ENCODE data around the gene ELF5. TPM values are rescaled to one million over a fixed set of nuclear protein-coding genes. Genes with fewer than 3 reads are reported as not detected.

ELF5 gene
- total RNA-seq, 1 donor from 2014 or later = 2.2 TPM

DNA sequence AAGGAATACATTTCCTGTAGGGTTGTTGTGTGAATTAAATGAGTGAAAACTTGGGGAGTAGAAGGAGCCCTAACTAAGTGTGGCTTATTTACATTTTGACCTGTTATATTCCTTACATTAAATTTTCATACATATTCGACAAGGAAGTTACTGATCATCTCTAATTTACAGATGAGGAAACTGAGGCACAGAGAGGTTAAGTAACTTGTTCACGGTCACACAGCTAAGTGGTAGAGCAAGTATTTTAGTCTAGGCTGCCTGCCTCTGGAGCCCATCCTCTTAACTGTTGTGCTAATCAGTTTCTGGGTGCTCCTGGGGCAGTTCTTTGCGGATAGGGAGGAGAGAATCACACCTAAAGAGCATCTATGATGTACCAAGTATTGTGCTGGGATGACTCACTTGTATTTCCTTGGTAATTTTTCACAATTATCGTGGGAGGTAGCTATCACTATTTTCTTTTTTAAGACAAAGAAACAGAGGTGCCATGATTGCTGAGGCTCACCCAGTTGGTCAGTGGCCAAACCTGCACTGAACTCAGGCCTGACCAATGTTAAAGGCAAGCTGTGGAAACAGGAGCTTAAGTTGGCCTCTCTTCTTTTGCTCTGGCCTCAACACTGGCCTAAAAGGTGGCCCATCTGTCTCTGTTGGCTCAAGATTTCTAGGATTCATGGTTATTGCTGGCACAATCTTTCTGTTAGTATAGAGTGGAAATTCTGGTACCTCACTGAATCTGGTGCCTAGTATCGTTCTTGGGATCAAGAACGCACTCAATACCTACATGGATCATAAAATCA lies 2.9 kb upstream of the ELF5 start:
- Mint-ChIP-seq H3K4me3 (no peak overlapping the region), H3K36me3 (no peaks in the 10 kb centered on the region)
- TF ChIP-seq, protein P1, sequence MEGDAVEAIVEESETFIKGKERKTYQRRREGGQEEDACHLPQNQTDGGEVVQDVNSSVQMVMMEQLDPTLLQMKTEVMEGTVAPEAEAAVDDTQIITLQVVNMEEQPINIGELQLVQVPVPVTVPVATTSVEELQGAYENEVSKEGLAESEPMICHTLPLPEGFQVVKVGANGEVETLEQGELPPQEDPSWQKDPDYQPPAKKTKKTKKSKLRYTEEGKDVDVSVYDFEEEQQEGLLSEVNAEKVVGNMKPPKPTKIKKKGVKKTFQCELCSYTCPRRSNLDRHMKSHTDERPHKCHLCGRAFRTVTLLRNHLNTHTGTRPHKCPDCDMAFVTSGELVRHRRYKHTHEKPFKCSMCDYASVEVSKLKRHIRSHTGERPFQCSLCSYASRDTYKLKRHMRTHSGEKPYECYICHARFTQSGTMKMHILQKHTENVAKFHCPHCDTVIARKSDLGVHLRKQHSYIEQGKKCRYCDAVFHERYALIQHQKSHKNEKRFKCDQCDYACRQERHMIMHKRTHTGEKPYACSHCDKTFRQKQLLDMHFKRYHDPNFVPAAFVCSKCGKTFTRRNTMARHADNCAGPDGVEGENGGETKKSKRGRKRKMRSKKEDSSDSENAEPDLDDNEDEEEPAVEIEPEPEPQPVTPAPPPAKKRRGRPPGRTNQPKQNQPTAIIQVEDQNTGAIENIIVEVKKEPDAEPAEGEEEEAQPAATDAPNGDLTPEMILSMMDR (IDR thresholded peaks at IDR 0.05; ENCODE audit: unreplicated experiment) = no peak

GRCh38 chr11:34514597-34514996 lies 1.0 kb upstream of the ELF5 start:
- TF ChIP-seq, protein P1 (IDR thresholded peaks at IDR 0.05; ENCODE audit: unreplicated experiment) = no peak
- Mint-ChIP-seq H3K36me3 (no peaks in the 10 kb centered on the region), H3K4me3 (no peak overlapping the region), H3K27me3 (ENCODE audit: low read depth) (peaks cover 3% of the 10 kb centered on the region), H3K9me3 (no peaks in the 10 kb centered on the region), H3K27ac (no peak overlapping the region), H3K4me1 (peaks cover 23% of the 10 kb centered on the region)
- no peak for DNase-seq (ENCODE audit: low spot score in 2 of 2, unreplicated experiment in 2 of 2)

More for the DNA sequence above, 2.9 kb upstream of the ELF5 start:
- Mint-ChIP-seq H3K9me3 (no peaks in the 10 kb centered on the region), H3K27ac (no peak overlapping the region), H3K27me3 (ENCODE audit: low read depth) (peaks cover 3% of the 10 kb centered on the region), H3K4me1 (peaks cover 22% of the 10 kb centered on the region)
- no peak for DNase-seq (ENCODE audit: low spot score in 2 of 2, unreplicated experiment in 2 of 2)

GRCh38 chr11:34512840-34513681 lies 533 bp downstream of the ELF5 start:
- H3K27ac Mint-ChIP-seq = peak overlapping the region; percentile 94
- H3K4me3 Mint-ChIP-seq = peak overlapping the region; percentile 34
- H3K27me3 Mint-ChIP-seq (ENCODE audit: low read depth) = peaks cover 3% of the 10 kb centered on the region
- H3K4me1 Mint-ChIP-seq = peaks cover 23% of the 10 kb centered on the region
- peak in 1 of 2 experiments; percentile 61 for DNase-seq (ENCODE audit: low spot score in 2 of 2, unreplicated experiment in 2 of 2)
- no peaks in the 10 kb centered on the region for H3K9me3 Mint-ChIP-seq
- no peaks in the 10 kb centered on the region for H3K36me3 Mint-ChIP-seq
- TF ChIP-seq, protein P1 (IDR thresholded peaks at IDR 0.05; ENCODE audit: unreplicated experiment) = peak; percentile 68

- H3K27me3 Mint-ChIP-seq (ENCODE audit: low read depth) = no peaks in the 10 kb centered on the region
- TF ChIP-seq, protein P1 (IDR thresholded peaks at IDR 0.05; ENCODE audit: unreplicated experiment) = no peak
- DNase-seq (ENCODE audit: low spot score in 2 of 2, unreplicated experiment in 2 of 2) = no peak
- no peaks in the 10 kb centered on the region for H3K9me3 Mint-ChIP-seq
- no peaks in the 10 kb centered on the region for H3K36me3 Mint-ChIP-seq
- no peak overlapping the region for H3K4me3 Mint-ChIP-seq
- H3K27ac Mint-ChIP-seq = no peak overlapping the region
- H3K4me1 Mint-ChIP-seq = peaks cover 23% of the 10 kb centered on the region
Measured at GRCh38 chr11:34510673-34511072, 2.9 kb downstream of the ELF5 start.

DNA sequence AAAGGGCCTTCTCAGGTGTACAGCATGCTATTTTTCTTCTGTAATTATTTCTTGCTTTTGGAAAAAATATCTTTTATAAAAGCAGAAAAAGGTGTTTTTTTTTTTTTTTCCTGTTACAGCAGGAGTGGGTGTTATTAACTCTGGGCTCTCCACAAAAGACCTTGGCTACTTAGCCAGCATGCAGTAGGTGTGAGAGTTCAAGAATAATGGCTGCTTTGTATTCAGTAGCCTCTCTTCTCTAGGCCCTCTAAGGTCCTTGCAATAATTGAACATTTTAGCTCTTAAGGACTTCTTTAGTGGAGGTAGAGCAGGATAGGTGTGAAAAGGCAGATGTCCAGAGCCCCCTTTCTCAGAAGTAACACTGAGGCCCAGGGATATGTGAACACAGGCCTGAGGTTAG lies 3.4 kb downstream of the ELF5 start:
- no peak for DNase-seq (ENCODE audit: low spot score in 2 of 2, unreplicated experiment in 2 of 2)
- no peaks in the 10 kb centered on the region for H3K36me3 Mint-ChIP-seq
- H3K27ac Mint-ChIP-seq = no peak overlapping the region
- no peaks in the 10 kb centered on the region for H3K27me3 Mint-ChIP-seq (ENCODE audit: low read depth)
- no peaks in the 10 kb centered on the region for H3K9me3 Mint-ChIP-seq
- peaks cover 23% of the 10 kb centered on the region for H3K4me1 Mint-ChIP-seq
- TF ChIP-seq, protein P1 (IDR thresholded peaks at IDR 0.05; ENCODE audit: unreplicated experiment) = no peak
- no peak overlapping the region for H3K4me3 Mint-ChIP-seq

Data from mesothelial cell of epicardium (in vitro differentiated cells).